Astrocyte (in vitro differentiated cells and primary cell): ENCODE data around the gene VPS13D. TPM values are rescaled to one million over a fixed set of nuclear protein-coding genes. Genes with fewer than 3 reads are reported as not detected.

Source experiments
- DNase-seq: peaks from one replicate; pipeline ENCODE4 v3.0.0-alpha.2; 2010; ENCODE audit warnings: low read depth
- FAIRE-seq: peaks from 2 replicates; lab custom pipeline; 2011; peaks lifted over from hg19 to GRCh38; lab: Jason Lieb, UNC
- H2AFZ ChIP-seq: 2 replicates; pipeline ENCODE4 v1.6.0; 2012; ENCODE audit warnings: low read depth, low read length, inconsistent platforms
- H3K27ac ChIP-seq: 2 replicates; pipeline ENCODE4 v1.5.1; 2011; ENCODE audit warnings: low read depth, low read length, inconsistent platforms
- H3K27me3 ChIP-seq: 2 replicates; pipeline ENCODE4 v1.6.0; 2011; ENCODE audit warnings: low read length, inconsistent platforms; ENCODE audit not compliant: insufficient read depth
- H3K36me3 ChIP-seq: 2 replicates; pipeline ENCODE4 v1.5.1; 2011; ENCODE audit warnings: low read length, inconsistent platforms; ENCODE audit not compliant: insufficient read depth
- H3K4me1 ChIP-seq: 2 replicates; pipeline ENCODE4 v1.5.1; 2011; ENCODE audit warnings: low read length, inconsistent platforms; ENCODE audit not compliant: insufficient read depth
- H3K4me2 ChIP-seq: 2 replicates; pipeline ENCODE4 v1.6.0; 2012; ENCODE audit warnings: low read length, inconsistent platforms
- H3K4me3 ChIP-seq: 2 replicates; pipeline ENCODE4 v1.5.1; 2011; ENCODE audit warnings: low read depth, mild to moderate bottlenecking, low read length, inconsistent platforms; ENCODE audit not compliant: insufficient read depth
- H3K79me2 ChIP-seq: 2 replicates; pipeline ENCODE4 v1.6.0; 2012; ENCODE audit warnings: mild to moderate bottlenecking, low read length, inconsistent platforms; ENCODE audit not compliant: insufficient read depth
- H3K9ac ChIP-seq: 2 replicates; pipeline ENCODE4 v1.6.0; 2012; ENCODE audit warnings: mild to moderate bottlenecking, low read length, inconsistent platforms
- H3K9me3 ChIP-seq: 2 replicates; pipeline ENCODE4 v1.5.1; 2012; ENCODE audit warnings: low read depth, mild to moderate bottlenecking, low read length, inconsistent platforms; ENCODE audit not compliant: insufficient read depth
- H4K20me1 ChIP-seq: 2 replicates; pipeline ENCODE4 v1.6.0; 2012; ENCODE audit warnings: low read length, inconsistent platforms; ENCODE audit not compliant: insufficient read depth
- H3K27ac Mint-ChIP-seq: one replicate; pipeline ENCODE4 v1.8.0; 2021; ENCODE audit warnings: mild to moderate bottlenecking, mixed read lengths; ENCODE audit not compliant: unreplicated experiment
- H3K27me3 Mint-ChIP-seq: one replicate; pipeline ENCODE4 v1.8.0; 2021; ENCODE audit warnings: low read depth, mixed read lengths; ENCODE audit not compliant: unreplicated experiment
- H3K36me3 Mint-ChIP-seq: one replicate; pipeline ENCODE4 v1.8.0; 2021; ENCODE audit warnings: low read depth, mixed read lengths; ENCODE audit not compliant: unreplicated experiment
- H3K4me1 Mint-ChIP-seq: one replicate; pipeline ENCODE4 v1.8.0; 2021; ENCODE audit warnings: low read depth, mixed read lengths; ENCODE audit not compliant: unreplicated experiment
- H3K4me3 Mint-ChIP-seq: one replicate; pipeline ENCODE4 v1.8.0; 2021; ENCODE audit warnings: mild to moderate bottlenecking, moderate library complexity, mixed read lengths; ENCODE audit not compliant: unreplicated experiment
- H3K9me3 Mint-ChIP-seq: one replicate; pipeline ENCODE4 v1.8.0; 2021; ENCODE audit warnings: mild to moderate bottlenecking, mixed read lengths; ENCODE audit not compliant: unreplicated experiment
- EZH2 ChIP-seq: IDR thresholded peaks from 2 replicates; pipeline ENCODE4 v1.6.1; 2012; ENCODE audit warnings: mild to moderate bottlenecking, low read length, inconsistent platforms; ENCODE audit not compliant: insufficient read depth
- total RNA-seq: library from RNA; stranded (reverse); gene quantifications from 2 replicates; pipeline ENCODE4 v1.2.1, GENCODE V29; 2021
- TF ChIP-seq, protein P1 (sequence below): IDR thresholded peaks from 2 replicates; pipeline ENCODE4 v1.5.1; 2011; ENCODE audit warnings: low read depth, mild to moderate bottlenecking, inconsistent platforms, low read length, moderate library complexity; ENCODE audit not compliant: insufficient read depth

Gene VPS13D
- total RNA-seq, 1 donor from 2014 or later, result 25.9 TPM

DNA sequence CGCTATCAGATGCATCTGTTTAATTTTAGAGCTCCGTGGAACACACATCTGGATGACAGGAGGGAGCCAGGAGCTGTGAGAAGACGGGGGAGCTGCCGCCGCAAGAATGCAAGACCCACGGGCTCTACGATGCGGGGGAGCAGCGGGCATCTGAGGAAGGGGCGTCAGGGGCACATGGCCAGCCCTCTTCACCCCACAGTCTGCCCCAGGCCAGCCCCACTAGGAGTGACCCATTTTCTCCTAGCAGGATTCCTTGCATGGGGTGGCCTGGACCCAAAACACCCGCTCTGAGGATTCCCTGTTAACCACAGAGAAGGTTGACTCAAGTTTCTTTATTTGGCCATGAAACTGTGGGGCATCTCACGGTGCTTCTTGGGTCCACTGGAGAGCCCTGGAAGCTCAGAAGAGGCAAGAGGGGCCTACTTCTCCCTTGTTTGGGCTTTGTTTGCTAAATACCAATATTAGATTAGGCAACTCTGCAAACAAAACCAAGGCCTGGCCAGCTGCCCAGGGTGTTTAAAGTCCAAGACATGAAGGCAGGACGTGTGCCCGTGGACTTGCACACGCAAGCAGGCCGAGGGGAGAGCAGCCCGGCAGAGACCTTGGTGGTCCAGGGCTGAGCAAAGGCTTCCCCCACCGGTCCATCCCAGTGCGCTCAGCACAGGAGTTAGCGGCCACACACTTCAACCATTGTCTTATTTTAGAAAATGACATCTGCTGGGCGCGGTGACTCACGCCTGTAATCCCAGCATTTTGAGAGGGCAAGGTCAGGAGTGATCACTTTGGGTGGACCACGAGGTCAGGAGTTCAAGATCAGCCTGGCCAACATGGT lies 298.4 kb downstream of the VPS13D start:
- Mint-ChIP-seq H3K36me3 (no peaks in the 10 kb centered on the region), H3K4me3 (no peak overlapping the region), H3K27me3 (no peaks in the 10 kb centered on the region), H3K27ac (no peak overlapping the region), H3K9me3 (no peaks in the 10 kb centered on the region), H3K4me1 (no peaks in the 10 kb centered on the region)
- no peak overlapping the region for H3K4me3 ChIP-seq
- no peaks in the 10 kb centered on the region for H4K20me1 ChIP-seq
- DNase-seq (peak; percentile 39), FAIRE-seq (no peak)
- H3K9me3 ChIP-seq, result no peaks in the 10 kb centered on the region
- H2AFZ ChIP-seq, result no peak overlapping the region
- H3K27ac ChIP-seq, result no peak overlapping the region
- H3K9ac ChIP-seq, result no peak overlapping the region
- no peaks in the 10 kb centered on the region for H3K79me2 ChIP-seq
- H3K27me3 ChIP-seq, result no peaks in the 10 kb centered on the region
- TF ChIP-seq, protein P1, sequence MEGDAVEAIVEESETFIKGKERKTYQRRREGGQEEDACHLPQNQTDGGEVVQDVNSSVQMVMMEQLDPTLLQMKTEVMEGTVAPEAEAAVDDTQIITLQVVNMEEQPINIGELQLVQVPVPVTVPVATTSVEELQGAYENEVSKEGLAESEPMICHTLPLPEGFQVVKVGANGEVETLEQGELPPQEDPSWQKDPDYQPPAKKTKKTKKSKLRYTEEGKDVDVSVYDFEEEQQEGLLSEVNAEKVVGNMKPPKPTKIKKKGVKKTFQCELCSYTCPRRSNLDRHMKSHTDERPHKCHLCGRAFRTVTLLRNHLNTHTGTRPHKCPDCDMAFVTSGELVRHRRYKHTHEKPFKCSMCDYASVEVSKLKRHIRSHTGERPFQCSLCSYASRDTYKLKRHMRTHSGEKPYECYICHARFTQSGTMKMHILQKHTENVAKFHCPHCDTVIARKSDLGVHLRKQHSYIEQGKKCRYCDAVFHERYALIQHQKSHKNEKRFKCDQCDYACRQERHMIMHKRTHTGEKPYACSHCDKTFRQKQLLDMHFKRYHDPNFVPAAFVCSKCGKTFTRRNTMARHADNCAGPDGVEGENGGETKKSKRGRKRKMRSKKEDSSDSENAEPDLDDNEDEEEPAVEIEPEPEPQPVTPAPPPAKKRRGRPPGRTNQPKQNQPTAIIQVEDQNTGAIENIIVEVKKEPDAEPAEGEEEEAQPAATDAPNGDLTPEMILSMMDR, result no peak
- no peak for TF ChIP-seq EZH2
- H3K36me3 ChIP-seq, result no peaks in the 10 kb centered on the region
- peaks cover 4% of the 10 kb centered on the region for H3K4me1 ChIP-seq
- peak overlapping the region; percentile 33 for H3K4me2 ChIP-seq

DNA sequence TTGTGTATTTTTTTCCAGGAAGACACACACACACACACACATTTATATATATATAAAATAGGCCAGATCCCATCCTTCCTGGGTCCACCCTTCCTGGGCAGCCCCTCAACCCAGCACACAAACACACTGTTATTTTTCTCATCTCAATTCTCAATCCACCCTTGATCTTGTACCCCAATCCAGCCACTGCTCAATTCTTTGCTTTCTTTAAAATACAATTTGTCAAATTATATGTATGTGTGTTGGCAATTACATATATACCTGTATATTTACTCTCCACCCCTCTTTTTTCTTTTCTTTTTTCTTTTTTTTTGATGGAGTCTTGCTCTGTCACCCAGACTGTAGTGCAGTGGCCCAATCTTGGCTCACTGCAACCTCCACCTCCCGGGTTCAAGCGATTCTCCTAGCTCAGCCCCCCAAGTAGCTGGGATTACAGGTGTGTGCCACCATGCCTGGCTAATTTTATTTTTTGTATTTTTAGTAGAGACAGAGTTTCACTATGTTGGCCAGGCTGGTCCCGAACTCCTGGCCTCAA lies 299.9 kb downstream of the VPS13D start:
- Histone ChIP-seq H3K4me1 (peaks cover 4% of the 10 kb centered on the region), H3K36me3 (no peaks in the 10 kb centered on the region), H3K4me2 (no peak overlapping the region), H3K27ac (no peak overlapping the region), H3K27me3 (no peaks in the 10 kb centered on the region), H2AFZ (no peak overlapping the region), H3K4me3 (no peak overlapping the region), H3K79me2 (no peaks in the 10 kb centered on the region), H3K9ac (no peak overlapping the region), H4K20me1 (no peaks in the 10 kb centered on the region), H3K9me3 (no peaks in the 10 kb centered on the region)
- no peak for FAIRE-seq
- DNase-seq, result no peak
- TF ChIP-seq, protein P1, result no peak
- TF ChIP-seq EZH2, result no peak
- H3K4me3 Mint-ChIP-seq, result no peak overlapping the region
- H3K9me3 Mint-ChIP-seq, result no peaks in the 10 kb centered on the region
- H3K4me1 Mint-ChIP-seq, result no peaks in the 10 kb centered on the region
- no peaks in the 10 kb centered on the region for H3K36me3 Mint-ChIP-seq
- no peak overlapping the region for H3K27ac Mint-ChIP-seq
- H3K27me3 Mint-ChIP-seq, result no peaks in the 10 kb centered on the region
